ENCODE data around the gene NLRC5.
"Not testable (repeated sequence)": the region's sequence is repeated elsewhere in the genome, so short reads cannot be mapped to it uniquely, and the experiment has no call there.

NLRC5 gene

DNA sequence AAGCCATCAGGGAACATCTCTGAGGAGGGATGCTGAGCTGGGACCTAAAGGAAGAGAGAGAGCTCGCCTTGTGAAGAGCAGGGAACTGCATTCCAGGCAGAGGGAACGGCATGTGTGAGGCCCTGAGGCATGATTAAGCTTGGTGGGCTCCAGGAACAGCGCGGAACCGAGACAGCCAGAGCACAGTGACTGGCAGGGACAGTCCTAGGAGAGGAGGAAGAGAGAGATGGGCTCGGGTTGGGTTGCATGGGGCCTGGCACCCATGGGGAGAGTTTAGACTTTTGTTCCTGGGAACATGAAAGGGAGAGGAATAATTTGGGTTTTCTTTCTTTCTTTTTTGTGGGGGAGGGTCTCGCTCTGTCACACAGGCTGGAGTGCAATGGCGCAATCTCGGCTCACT is 63.8 kb downstream of the NLRC5 start:
- no peak for DNase-seq

DNA sequence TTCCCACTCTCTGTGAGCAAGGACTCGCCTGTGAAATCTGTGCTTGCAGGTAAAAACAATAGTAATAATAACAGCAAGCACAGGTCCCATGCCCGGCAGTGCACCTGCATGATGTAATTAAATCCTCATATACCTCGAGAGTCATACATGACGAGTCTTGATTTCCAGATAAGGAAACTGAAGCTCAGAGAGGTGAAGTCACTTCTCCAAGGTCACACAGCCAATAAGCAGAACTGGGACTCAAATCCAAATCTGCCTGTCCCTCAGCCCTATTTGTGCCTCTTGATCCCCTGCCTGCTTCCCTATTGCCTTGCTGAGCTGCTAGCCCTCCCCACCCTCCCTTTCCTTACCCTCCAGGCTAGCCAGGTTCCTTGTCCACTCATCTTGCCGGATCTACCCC is 65.0 kb downstream of the NLRC5 start:
- no peak for DNase-seq

DNA sequence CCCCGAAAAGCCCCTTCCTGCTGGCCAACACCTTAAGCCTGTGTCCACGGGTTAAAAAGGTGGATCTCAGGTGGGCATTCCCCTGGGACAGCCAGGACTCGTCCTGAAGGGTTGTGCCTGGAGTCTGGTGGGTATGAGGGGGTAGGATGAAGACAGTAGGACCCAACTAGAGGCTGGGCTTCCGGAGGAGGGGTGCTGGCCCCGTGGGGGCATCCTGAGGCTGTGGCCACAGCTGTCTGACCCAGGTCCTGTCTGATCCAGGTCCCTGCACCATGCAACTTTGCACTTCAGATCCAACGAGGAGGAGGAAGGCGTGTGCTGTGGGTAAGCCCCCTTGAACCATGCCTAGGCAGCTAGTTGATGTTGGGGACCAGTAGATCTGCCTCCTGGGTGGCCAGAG is 65.4 kb downstream of the NLRC5 start:
- no peak for DNase-seq

DNA sequence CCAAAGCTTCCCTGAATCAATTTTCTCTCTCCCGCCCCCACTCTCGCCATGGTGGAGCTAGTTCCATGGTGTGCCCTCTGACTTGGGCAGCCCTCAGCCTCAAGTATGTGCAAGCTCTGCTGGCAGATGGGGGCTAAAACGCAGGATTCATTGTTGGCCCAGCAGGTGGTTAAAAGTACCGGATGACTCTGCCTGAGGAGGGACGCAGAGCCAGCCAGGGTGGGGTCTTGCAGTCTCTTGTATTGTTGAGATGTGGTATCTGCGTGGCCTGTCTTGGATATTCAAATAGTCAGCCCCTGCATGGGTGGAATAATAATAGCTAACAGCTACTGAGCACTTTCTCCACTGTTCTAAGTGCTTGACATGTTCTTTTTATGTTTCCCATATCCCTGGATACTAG is 66.3 kb downstream of the NLRC5 start:
- no peak for DNase-seq

DNA sequence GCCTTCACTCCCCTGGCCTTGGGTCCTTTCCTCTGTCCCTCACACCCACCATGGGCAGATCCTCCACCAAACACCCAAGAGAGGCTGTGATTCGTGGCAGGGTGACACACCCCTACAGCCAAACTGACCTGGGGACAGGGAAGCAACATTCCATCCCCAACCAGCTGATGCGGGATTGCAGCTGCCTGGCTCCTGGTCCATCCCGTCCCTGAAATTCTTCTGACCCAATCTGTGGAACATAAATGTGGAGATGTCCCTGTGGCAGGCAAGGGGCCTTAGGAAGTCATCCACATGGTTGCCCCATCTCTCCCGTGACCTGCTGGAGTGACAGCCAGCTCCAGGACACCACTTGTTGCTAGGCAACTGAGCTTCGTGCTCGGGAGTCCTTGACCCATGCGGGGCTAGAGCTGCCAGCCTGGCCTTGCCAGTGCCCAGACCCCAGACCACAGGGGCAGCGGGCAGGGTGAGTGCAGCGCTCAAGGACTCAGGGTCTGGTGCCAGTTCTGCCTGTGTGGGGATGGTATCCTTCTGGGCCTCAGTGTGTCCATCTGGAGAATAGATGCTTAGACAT is 69.0 kb downstream of the NLRC5 start:
- DNase-seq: no peak

DNA sequence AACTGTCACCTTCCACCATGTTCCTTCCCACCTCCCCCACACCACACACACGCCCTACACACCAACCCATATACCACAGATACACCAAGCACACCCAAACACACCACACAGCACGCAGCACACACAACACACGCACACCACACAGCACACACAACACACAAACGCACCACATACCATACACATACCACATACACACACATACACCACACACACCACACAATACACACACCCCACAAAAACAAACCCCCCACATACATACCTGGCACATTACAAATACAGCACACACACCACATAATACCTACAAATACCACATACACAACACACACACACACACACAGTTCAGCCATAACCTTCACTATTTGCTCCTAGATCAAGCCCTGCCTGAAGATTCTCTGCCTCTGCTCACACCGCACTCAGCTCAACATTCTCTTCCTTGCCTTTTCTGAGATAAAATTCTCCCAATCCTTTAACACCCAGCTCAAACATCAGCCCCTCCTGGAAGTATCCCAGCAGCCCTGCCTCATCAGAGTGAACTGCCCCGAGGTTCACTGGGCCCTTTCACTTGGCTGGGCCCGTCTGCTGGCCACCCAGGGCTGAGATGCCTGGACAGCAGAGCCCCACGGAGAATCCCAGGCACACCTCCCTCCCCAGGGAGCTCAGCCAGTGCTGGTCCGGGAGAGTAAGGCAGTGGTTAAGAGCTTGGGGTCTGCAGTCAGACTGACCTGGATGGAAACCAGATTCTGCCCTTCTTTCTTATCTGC is 71.1 kb downstream of the NLRC5 start:
- no peak for DNase-seq

DNA sequence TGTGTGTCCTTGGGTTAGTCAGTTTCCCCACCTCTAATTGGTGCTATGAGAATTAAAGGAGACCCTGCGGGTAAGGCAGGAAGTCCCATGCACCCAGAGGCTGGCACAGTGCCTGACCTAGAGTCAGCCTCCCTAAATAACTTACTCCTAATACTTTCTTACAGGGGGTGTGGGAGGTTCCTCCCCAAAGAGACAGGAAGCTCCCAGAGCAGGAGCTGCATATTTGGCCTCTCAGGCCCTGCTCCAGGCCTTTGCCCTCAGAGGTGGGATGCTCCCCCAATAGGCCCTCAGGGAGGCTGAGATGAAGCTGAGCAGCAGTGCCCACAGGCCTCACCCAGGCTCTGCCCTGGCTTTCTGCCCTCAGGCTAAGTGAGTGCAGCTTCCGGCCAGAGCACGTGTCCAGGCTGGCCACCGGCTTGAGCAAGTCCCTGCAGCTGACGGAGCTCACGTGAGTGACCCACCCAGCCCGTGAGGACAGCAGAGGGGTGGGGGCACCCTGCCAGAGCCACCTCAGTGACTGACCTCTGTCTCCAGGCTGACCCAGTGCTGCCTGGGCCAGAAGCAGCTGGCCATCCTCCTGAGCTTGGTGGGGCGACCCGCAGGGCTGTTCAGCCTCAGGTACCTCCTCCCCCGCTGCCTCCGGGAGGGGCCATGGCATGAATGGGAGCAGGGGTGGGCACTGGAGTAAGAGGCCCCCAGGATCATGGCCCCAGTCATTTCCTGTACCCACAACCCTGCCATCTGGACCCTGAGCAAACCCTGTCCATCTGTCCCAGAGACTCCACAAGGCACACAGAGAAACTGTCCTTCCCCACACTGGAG is 71.9 kb downstream of the NLRC5 start:
- no peak for DNase-seq

DNA sequence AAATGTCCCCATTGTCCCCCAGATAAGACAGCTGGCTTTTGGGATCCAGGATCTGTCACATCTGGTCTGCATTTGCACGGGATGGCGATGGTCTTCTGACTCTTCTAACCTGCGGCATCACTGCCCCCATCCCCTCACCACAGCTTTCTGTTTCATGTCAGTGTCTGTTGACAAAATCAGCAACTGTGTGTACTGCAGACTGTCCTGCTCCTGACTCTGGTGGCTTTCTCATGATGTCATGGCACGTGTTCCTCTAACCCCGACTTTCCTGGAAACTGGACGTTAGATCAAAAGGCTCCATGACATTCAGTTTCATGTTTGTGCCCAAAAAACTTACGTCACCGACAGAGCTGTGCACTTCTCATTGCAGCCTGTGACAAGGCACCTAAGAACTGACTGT is 73.0 kb downstream of the NLRC5 start:
- DNase-seq: no peak

DNA sequence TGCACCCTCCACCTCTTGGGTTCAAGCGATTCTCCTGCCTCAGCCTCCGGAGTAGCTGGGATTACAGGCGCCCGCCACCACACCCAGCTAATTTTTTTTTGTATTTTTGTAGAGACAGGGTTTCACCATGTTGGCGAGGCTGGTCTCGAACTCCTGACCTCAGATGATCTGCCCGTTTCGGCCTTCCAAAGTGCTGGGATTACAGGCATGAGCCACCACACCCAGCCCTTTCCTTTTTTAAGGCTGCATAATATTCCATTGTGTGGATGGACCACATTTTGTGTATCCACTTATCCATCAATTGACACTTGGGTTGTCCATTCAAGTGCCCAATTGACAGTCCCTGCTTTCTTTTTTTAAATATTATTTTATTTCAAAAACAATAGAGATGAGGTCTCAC is 73.8 kb downstream of the NLRC5 start:
- not testable (repeated sequence) for DNase-seq

DNA sequence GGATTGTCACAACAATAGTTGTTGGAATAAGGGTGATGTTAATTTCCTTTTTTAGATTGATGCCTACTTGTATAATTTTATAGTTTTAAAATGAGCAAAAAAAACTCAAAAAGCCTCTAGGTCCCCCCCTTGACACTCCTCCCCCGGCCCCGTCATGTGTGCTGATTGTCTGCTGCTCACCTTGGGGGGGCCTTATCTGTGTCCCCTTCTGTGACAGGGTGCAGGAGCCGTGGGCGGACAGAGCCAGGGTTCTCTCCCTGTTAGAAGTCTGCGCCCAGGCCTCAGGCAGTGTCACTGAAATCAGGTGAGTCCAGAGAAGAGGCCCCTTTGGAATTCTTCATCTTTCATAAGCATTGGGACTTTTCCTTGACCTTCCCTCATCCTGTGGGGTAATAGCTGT is 75.6 kb downstream of the NLRC5 start:
- no peak for DNase-seq

DNA sequence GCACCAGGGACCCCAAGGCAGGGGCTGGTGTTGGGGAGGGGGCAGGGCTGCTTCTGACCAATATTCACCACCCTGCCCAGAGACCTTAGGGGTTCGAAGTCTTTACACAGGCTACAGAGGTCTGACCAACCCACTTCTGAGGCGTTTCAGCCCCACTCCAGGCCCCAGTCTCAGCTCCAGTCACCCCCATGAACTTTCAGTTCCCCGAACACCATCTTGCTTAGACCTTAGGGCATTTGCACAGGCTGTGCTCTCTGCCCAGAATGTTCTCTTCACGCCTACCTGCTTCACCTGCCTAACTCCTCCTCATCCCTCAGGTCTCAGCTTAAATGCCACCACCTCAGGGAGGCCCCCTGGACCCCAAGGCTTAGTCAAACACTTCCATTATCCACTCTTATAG is 77.3 kb downstream of the NLRC5 start:
- no peak for DNase-seq

DNA sequence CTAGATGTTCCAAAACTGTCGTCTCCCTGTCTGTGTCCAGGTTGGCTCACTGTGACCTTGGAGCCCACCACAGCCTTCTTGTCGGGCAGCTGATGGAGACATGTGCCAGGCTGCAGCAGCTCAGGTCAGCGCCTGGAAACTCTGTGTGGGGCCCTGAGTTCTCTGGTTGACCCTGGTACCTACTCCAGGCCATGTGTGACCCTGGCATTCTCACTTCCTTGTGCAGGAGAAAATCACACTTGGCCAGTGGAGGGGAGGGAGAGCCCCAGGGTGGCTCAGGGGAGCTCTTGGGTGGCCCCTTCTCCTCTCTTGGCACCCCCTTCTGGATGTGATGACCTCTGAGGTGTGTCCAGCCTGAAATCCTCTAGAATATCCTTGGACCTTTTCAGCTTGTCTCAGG is 78.0 kb downstream of the NLRC5 start:
- no peak for DNase-seq

DNA sequence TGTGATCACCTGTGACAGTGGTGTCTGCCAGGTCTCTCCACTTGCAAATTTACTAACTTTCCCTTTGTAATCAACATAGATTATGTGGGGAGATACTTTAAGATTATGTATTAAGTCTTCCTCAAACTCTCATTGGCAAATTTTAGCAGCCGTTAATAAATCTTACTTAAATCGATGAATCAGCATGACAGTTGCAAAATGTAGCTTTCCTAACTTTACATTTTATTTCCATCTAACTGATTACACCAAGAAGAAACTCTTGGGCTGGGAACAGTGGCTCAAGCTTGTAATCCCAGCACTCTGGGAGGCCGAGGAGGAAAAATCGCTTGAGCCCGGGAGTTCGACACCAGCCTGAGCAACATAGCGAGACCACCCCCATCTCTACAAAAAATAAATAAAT is 79.7 kb downstream of the NLRC5 start:
- DNase-seq: no peak

DNA sequence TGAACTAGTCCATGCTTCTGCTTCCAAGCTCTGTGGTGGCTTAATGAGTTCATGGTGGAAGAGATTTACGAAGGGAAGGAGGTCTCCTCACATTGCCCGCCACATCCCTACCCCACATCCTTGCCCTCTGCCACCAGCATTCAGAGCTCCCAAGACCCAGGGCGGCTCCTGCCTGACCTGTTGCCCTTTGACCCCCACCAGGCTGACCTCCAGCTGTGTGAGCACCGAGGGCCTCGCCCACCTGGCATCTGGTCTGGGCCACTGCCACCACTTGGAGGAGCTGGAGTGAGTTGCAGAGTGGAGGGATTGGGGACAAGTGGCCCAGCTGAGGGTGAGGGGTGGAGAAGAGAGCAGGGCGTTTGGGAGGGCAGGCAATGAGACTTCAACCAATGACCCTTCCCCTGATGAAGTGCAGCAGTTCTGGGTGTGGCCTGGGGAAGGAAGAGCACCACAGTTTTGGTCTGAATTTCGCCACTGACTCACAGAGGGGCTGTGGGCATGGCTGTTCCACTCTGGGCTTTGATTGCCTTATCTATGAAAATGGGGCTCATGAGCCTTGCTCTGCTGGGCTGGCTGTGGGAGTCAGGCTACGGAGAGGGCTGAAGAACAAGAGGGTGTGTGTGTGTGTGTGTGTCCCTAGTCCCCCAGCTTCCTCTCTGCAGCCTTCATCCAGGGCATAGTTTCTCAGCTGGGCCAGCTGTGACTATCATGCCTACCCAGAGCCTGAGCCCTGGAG is 80.4 kb downstream of the NLRC5 start:
- no peak for DNase-seq

DNA sequence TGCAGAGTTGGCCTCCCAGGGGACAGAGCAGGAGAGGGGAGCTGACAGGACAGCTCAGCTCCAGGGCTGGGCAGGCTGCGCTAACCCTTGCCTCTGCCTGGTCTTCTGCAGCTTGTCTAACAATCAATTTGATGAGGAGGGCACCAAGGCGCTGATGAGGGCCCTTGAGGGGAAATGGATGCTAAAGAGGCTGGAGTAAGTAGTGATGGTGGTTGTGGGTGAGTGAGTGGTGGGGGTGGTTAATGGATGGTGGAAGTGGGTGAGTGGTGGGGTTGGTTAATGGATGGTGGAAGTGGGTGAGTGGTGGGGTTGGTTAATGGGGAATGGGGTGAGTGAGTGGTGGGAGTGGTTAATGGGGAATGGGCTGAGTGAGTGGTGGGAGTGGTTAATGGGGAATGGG is 81.1 kb downstream of the NLRC5 start:
- no peak for DNase-seq

DNA sequence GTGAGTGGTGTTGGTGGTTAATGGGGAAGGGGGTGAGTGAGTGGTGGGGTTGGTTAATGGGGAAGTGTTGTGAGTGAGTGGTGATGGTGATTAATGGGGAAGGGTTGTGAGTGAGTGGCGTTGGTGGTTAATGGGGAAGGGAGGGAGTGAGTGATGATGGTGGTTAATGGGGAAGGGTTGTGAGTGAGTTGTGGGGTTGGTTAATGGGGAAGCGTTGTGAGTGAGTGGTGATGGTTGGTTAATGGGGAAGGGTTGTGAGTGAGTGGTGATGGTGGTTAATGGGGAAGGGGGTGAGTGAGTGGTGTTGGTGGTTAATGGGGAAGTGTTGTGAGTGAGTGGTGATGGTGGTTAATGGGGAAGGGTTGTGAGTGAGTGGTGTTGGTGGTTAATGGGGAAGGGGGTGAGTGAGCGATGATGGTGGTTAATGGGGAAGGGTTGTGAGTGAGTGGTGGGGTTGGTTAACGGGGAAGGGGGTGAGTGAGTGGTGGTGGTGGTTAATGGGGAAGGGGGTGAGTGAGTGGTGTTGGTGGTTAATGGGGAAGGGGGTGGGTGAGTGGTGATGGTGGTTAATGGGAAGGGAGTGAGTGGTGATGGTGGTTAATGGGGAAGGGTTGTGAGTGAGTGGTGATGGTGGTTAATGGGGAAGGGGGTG is 81.8 kb downstream of the NLRC5 start:
- not testable (repeated sequence) for DNase-seq

DNA sequence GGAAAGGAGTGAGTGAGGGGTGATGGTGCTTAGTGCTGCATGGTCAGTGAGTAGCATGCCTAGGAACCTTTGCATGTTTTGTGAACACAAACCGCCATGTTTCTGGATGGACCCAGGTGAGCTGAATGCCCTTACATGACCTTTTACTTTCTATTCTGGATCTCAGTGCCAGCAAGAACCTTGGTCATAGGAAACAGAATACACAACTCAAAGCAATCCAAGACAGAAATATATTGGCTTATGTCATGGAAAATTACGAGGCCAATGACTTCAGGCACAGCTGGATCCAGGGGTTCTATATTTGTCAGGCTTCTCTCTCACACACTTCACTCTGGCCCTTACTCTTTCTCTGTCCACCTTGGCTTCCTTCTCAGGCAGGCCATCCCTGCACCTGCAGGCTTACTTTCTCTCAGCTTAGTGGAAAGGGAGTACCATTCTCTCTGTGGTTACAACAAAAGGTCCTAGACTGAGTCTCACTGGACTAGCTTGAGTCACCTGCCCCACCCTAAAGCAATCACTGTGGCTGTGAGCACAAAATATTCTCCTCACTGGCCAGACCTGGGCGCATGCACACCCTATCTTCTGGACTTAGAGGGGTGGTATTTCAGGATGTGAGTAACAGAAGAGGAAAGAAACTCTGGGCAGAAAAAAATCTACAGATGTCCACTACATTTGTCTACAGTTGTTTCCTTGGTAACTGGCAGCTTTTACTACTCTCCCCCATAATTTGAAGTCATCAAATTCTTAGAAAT is 82.7 kb downstream of the NLRC5 start:
- DNase-seq: no peak

DNA sequence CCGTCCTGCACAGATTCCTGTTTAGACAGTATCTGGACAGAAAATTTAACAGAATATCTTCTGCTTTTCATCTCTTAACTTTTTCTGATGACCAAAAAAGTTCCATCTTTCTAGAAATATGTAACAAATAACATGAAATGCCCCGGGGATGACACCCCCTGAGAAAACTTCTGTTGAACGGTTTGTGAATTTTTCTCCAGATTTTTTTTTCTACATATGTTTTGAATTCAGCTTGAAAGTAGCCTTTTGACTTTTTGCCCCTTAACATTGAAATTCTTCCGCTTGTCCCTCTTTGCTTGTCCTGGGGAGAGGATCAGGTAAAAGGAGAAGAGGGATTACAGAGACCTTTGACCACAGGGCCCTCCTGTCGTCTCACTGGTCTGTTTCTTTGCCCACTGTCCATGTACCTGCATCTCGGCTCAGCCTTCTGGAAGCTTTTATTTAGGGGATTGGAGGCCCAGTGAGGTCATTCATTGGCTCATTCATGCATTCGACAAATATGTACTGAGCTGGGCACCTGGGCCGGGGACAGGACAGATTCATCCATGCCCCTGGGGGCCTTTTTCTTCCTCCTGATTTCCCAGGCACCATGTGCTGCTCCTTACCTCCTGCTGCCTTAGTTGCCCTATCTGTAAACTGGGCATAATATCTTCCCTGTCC is 83.4 kb downstream of the NLRC5 start:
- no peak for DNase-seq

DNA sequence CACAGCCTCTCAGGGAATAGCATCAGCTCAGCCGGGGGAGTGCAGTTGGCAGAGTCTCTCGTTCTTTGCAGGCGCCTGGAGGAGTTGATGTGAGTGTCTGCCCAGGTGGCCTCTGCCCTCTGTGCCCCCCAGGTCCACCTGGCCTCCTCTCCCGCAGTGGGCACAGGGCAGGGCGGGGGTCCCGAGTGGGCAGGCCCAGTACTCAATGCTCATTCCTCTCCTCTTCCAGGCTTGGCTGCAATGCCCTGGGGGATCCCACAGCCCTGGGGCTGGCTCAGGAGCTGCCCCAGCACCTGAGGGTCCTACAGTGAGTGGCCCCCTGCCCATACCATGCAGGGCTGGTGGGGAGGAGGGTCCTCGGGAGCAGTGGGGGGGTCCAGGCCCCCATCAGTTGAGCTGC is 88.4 kb downstream of the NLRC5 start:
- DNase-seq: no peak

DNA sequence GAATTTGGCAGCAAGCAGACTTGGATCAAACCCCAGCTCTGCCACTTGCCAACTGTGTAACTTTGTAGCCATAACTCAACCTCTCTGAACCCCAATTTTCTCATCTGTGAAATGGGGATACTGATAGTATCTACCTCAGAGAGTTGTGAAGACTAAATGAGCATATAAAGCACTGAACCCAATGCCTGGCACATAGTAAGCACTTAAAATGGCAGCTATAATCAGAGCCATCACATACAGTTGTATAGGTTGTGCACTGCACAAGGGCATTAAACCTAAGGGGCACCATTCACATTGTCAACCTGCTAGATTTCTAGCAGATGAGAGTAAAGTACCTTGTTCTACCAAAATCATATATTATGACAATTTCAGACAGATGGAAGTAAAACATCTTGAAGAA is 92.4 kb downstream of the NLRC5 start:
- no peak for DNase-seq

DNA sequence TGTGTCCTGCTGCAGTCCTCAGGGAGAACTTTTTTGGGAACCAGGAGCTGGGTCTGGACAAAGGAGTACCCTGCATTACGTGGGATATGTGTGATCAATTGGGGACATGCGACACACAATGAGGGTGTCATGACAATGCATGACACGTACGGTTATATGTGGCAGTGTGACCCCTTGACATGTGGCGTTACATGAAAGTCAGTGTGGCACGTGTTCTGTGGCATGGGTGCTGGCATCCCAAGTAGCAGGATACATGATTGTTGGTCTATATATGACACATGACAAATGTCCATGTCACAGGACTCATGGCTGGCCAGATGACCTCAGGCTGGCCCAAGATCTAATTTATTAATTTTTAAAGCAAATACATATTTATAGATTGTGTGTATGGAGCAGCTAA is 93.3 kb downstream of the NLRC5 start:
- no peak for DNase-seq

Data from stimulated activated CD4-positive, alpha-beta T cell treated with anti-CD3 and anti-CD28 coated beads, Interleukin-2, amount 100 ng/mL, for 24 hours (primary cell).